Lower lobe of right lung (tissue), 2 donors: ENCODE measurements around the gene MGP. TPM values are rescaled to one million over a fixed set of nuclear protein-coding genes. Genes with fewer than 3 reads are reported as not detected.

Source experiments
- ATAC-seq, 2 donors: fragments of 200-7000 bp; cut with Tn5 transposase; one replicate each; pipeline ENCODE4 v1.9.1; 2020 to 2022; ENCODE audit warnings: mild to moderate bottlenecking in 2 of 2, moderate library complexity in 2 of 2
- DNase-seq: peaks from one replicate; pipeline ENCODE4 v3.0.0-alpha.2; 2020
- H3K27ac ChIP-seq: fragments of 200-600 bp; one replicate; pipeline ENCODE4 v1.8.0; 2022
- H3K27me3 ChIP-seq: fragments of 200-600 bp; one replicate; pipeline ENCODE4 v1.8.0; 2022; ENCODE audit warnings: low read depth
- H3K36me3 ChIP-seq: fragments of 200-600 bp; one replicate; pipeline ENCODE4 v1.8.0; 2022; ENCODE audit warnings: mild to moderate bottlenecking
- H3K4me1 ChIP-seq: fragments of 200-600 bp; one replicate; pipeline ENCODE4 v1.8.0; 2022
- H3K4me3 ChIP-seq: fragments of 200-600 bp; one replicate; pipeline ENCODE4 v1.8.0; 2022; ENCODE audit warnings: mild to moderate bottlenecking
- H3K9me3 ChIP-seq: fragments of 200-600 bp; one replicate; pipeline ENCODE4 v1.8.0; 2022
- intact Hi-C: fragments of 100-400 bp; cut with DNase I; formaldehyde crosslinking; loops from one replicate; pipeline ENCODE4 v1.11.0; 2022
- total RNA-seq: library from RNA; stranded (reverse); fragmentation: NEBNext Ultra II Directional; extraction: Animal tissue kit (Norgen Biotek cat#: 25700); gene quantifications from one replicate; pipeline ENCODE4 v1.2.1, GENCODE V29; 2021
- TF ChIP-seq, protein P1 (sequence below): fragments of 200-600 bp; IDR thresholded peaks from one replicate; pipeline ENCODE4 v1.8.0; 2022; ENCODE audit warnings: antibody characterized with exemption, mild to moderate bottlenecking
- donor health status: DM: no; HTN: yes; CAD: no; lungs with severe emphysema.

The MGP gene
- total RNA-seq, 1 donor from 2014 or later = 464 TPM

DNA sequence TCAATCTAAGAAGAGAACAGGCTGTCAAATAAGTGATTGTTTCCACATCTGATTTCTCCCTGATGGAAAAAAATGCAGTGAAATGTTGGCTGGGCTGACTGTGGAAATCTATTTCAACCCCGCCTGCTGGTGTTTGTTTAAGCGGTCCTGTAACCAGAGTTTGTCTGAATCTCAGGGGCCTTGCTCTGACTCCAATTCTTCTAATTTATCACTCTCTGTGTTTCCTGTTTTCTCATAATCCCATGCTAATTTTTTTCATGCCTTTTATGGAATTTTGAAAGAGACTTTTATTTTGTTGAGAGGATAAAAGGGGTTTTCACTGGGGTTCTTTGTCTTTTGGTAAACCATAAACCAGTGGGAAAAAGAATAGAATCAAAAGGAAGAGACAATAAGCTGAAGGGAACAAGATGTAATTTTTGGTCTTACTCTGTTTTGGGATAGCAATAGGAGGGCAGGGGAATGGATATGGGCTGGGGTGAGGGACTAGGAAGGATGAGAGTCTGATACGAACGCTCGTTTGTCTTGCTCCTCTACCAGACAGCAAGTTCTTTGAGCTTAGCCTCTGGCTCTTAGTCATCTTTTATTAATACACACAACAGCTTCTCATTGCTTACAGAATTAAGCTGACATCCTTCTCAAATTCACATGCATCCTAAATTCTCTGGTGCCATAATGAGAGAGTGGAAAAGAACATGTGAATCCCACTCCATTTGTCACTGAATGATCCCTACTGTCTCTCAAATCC, 8.0 kb upstream of the MGP start:
- TF ChIP-seq, protein P1, sequence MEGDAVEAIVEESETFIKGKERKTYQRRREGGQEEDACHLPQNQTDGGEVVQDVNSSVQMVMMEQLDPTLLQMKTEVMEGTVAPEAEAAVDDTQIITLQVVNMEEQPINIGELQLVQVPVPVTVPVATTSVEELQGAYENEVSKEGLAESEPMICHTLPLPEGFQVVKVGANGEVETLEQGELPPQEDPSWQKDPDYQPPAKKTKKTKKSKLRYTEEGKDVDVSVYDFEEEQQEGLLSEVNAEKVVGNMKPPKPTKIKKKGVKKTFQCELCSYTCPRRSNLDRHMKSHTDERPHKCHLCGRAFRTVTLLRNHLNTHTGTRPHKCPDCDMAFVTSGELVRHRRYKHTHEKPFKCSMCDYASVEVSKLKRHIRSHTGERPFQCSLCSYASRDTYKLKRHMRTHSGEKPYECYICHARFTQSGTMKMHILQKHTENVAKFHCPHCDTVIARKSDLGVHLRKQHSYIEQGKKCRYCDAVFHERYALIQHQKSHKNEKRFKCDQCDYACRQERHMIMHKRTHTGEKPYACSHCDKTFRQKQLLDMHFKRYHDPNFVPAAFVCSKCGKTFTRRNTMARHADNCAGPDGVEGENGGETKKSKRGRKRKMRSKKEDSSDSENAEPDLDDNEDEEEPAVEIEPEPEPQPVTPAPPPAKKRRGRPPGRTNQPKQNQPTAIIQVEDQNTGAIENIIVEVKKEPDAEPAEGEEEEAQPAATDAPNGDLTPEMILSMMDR = no peak
- H3K4me3 ChIP-seq = no peak overlapping the region
- H3K27ac ChIP-seq = peak overlapping the region; percentile 66
- H3K36me3 ChIP-seq = no peaks in the 10 kb centered on the region
- peaks cover 12% of the 10 kb centered on the region for H3K4me1 ChIP-seq
- no peaks in the 10 kb centered on the region for H3K27me3 ChIP-seq
- H3K9me3 ChIP-seq = no peaks in the 10 kb centered on the region
- DNase-seq (no peak), ATAC-seq (peak in 1 of 2 donors; percentile 34)
- intact Hi-C loops = no loop called here

DNA sequence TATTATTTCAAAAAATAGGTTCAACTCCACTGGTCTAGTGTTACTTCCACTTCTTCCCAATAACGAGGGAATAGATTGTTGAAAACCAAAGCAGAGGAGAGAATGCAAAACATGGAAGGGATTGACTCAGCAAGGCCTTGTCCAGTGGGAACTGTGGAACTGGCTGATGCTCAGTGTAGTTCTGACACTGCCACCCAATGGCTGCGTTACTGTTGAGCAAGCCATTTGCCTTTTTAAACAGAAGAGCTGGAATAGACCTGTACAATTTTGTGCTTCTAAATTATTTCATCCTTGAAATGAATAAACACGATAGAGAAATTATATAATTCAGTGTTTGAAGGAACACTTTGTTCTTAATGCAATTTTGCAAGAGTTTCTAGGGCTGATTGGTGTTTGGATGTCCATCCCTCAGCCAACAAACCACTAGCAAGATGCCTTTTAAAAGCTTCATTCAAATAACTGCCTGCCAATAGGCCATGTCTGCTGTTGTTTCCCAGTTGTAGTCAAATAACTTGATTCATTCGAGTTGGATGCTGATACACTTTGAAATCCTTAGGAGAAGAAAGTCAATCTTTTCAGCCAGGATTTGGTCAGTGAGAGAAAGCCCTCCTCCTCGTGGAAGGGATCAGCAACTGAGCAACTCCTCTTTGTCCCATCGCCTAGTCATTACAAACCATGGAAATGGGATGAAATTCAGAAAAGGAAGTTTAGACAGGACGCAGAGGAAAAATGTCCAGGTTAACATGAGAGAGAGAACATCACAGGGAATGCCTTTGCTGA, 7.3 kb upstream of the MGP start:
- DNase-seq = no peak
- no peak overlapping the region for H3K4me3 ChIP-seq

DNA sequence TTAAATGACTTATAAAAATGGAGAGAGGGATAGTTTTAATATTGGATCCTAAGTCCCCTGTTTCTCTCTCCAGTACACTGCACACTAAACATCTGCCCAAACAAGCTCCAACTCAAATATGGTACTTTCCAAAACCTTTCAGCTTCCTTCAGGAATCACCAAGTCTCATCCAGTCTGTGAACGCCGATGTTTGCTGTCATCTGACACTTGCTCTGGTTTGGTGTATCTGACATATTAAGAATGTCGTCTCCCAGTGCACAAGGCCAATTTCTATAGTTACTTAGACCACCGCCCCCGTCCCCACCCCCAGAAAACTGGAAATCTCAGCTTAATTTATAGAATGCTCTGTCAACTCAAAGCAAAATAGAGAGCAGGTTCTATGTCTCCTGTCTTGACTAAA, 5.0 kb upstream of the MGP start:
- H3K4me3 ChIP-seq = no peak overlapping the region
- no peaks in the 10 kb centered on the region for H3K36me3 ChIP-seq
- H3K27ac ChIP-seq = no peak overlapping the region
- intact Hi-C loops = no loop called here
- H3K4me1 ChIP-seq = peaks cover 11% of the 10 kb centered on the region
- TF ChIP-seq, protein P1 = no peak
- no peaks in the 10 kb centered on the region for H3K27me3 ChIP-seq
- ATAC-seq (no peak), DNase-seq (no peak)
- H3K9me3 ChIP-seq = no peaks in the 10 kb centered on the region

More for the DNA sequence above, 7.3 kb upstream of the MGP start:
- H3K27ac ChIP-seq = peak overlapping the region; percentile 66
- TF ChIP-seq, protein P1 = no peak
- H3K9me3 ChIP-seq = no peaks in the 10 kb centered on the region
- H3K27me3 ChIP-seq = no peaks in the 10 kb centered on the region
- peaks cover 12% of the 10 kb centered on the region for H3K4me1 ChIP-seq
- H3K36me3 ChIP-seq = no peaks in the 10 kb centered on the region
- intact Hi-C loops = no loop called here
- ATAC-seq = peak; percentile 82 to 84

DNA sequence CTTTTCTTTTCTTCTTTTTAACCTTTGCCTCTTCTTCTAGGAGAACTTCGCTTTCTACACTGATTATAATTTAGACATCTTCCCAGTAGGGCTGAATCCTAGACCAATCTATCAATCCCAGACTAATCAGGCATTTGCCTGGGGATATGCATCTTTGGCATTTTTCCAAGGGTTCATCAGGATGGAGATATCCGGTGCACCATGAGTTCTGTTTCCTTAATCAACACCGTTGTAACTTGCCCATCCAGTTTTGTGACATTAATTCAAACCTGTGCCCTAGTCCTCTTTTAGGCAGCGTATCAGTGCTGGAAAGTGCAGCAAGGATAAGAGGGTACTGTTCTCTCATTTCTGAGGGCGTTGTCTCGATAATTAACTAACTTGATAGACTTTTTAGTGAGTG, 617 bp upstream of the MGP start:
- peaks cover 25% of the 10 kb centered on the region for H3K4me1 ChIP-seq
- DNase-seq (no peak), ATAC-seq (peak in 1 of 2 donors; percentile 7)
- intact Hi-C loops = no loop called here
- no peaks in the 10 kb centered on the region for H3K36me3 ChIP-seq
- no peaks in the 10 kb centered on the region for H3K27me3 ChIP-seq
- peak overlapping the region; percentile 39 for H3K4me3 ChIP-seq
- peak overlapping the region; percentile 42 for H3K27ac ChIP-seq
- H3K9me3 ChIP-seq = no peaks in the 10 kb centered on the region
- TF ChIP-seq, protein P1 = no peak

DNA sequence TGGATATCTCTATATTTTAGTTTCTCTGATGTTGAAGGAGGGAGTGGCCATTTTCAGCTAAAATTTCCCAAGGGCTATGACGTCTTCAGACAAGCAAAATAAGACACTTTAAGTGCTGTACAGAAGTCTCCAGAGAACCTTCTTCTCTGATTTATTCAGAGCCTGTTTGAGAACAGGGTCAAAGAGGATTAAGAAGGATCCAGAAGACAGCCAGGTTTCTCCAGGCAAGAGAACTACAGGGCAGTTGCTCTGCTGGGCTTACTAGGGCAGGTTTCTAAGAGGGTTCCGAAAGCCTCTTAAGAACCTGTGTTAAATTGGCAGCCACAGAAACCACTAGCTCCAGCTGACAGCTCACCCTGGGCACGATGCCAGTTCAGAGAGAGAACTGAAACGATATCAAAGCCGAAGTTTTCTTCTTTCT, 1.2 kb downstream of the MGP start:
- Histone ChIP-seq H3K27me3 (no peaks in the 10 kb centered on the region), H3K27ac (peak overlapping the region; percentile 42), H3K36me3 (no peaks in the 10 kb centered on the region), H3K9me3 (no peaks in the 10 kb centered on the region), H3K4me3 (peak overlapping the region; percentile 39), H3K4me1 (peaks cover 25% of the 10 kb centered on the region)
- TF ChIP-seq, protein P1 = no peak
- ATAC-seq (peak; percentile 85 to 90), DNase-seq (peak; percentile 79)
- intact Hi-C loops = no loop called here
